OCI-LY1 (cell line): ENCODE results near the gene S100A16.

Experiments used
- H2AFZ ChIP-seq: fragments of 200-600 bp; sonication (generic), shearing (Covaris generic); 2 replicates; pipeline ENCODE4 v1.6.0; 2014; ENCODE audit warnings: antibody characterized with exemption, mild to moderate bottlenecking, low read length
- H3F3A ChIP-seq: fragments of 200-600 bp; sonication (generic), shearing (Covaris generic); 2 replicates; pipeline ENCODE4 v1.6.0; 2014; ENCODE audit warnings: mild to moderate bottlenecking, antibody characterized with exemption, low read length, moderate library complexity; ENCODE audit not compliant: insufficient read depth
- H3K27ac ChIP-seq: fragments of 200-600 bp; sonication (generic); 2 replicates; pipeline ENCODE4 v1.5.1; 2014; ENCODE audit warnings: low read length, mixed run types, mild to moderate bottlenecking, low read depth; ENCODE audit not compliant: poor library complexity, severe bottlenecking
- H3K27me3 ChIP-seq: fragments of 200-600 bp; sonication (generic); 2 replicates; pipeline ENCODE4 v1.6.0; 2014; ENCODE audit warnings: antibody characterized with exemption, mild to moderate bottlenecking, low read length, moderate library complexity; ENCODE audit not compliant: insufficient read depth
- H3K36me3 ChIP-seq: fragments of 200-600 bp; sonication (generic); 2 replicates; pipeline ENCODE4 v1.6.1; 2014; ENCODE audit warnings: mild to moderate bottlenecking, antibody characterized with exemption, low read length, moderate library complexity, mixed read lengths; ENCODE audit not compliant: insufficient read depth
- H3K4me1 ChIP-seq: fragments of 200-600 bp; sonication (generic); 2 replicates; pipeline ENCODE4 v1.5.1; 2014; ENCODE audit warnings: mild to moderate bottlenecking, low read length, moderate library complexity; ENCODE audit not compliant: insufficient read depth, severe bottlenecking
- H3K4me2 ChIP-seq: fragments of 200-600 bp; sonication (generic), shearing (Covaris generic); 2 replicates; pipeline ENCODE4 v1.6.1; 2014; ENCODE audit warnings: low read length
- H3K4me3 ChIP-seq: fragments of 200-600 bp; sonication (generic); 2 replicates; pipeline ENCODE4 v1.5.1; 2014; ENCODE audit warnings: low read length, low read depth, mild to moderate bottlenecking, mixed read lengths; ENCODE audit not compliant: poor library complexity, severe bottlenecking
- H3K79me2 ChIP-seq: fragments of 200-600 bp; shearing (Covaris generic); 2 replicates; pipeline ENCODE4 v1.6.1; 2016; ENCODE audit warnings: mixed run types, low read length, mixed read lengths; ENCODE audit not compliant: insufficient read depth
- H3K9ac ChIP-seq: fragments of 200-600 bp; sonication (generic), shearing (Covaris generic); 2 replicates; pipeline ENCODE4 v1.6.1; 2014; ENCODE audit warnings: mild to moderate bottlenecking, low read length, mixed read lengths
- H3K9me2 ChIP-seq: fragments of 200-600 bp; sonication (generic), shearing (Covaris generic); 2 replicates; pipeline ENCODE4 v1.6.1; 2014; ENCODE audit warnings: low read depth, mild to moderate bottlenecking, low read length, mixed read lengths
- H3K9me3 ChIP-seq: fragments of 200-600 bp; shearing (Covaris generic); 2 replicates; pipeline ENCODE4 v1.6.1; 2014; ENCODE audit warnings: low read length, mixed read lengths
- H4K20me1 ChIP-seq: fragments of 200-600 bp; sonication (generic), shearing (Covaris generic); 2 replicates; pipeline ENCODE4 v1.6.0; 2016; ENCODE audit warnings: mild to moderate bottlenecking, low read length; ENCODE audit not compliant: insufficient read depth
- EZH2 ChIP-seq: fragments of 200-600 bp; sonication (generic), shearing (Covaris generic); IDR thresholded peaks from 2 replicates; pipeline ENCODE4 v1.8.0; 2017; ENCODE audit warnings: borderline replicate concordance, mixed run types, mild to moderate bottlenecking, antibody characterized with exemption, low read length, moderate library complexity, mixed read lengths
- TF ChIP-seq, protein P1 (sequence below): fragments of 200-600 bp; sonication (generic), shearing (Covaris generic); IDR thresholded peaks from 2 replicates; pipeline ENCODE4 v1.5.1; 2017; ENCODE audit warnings: mild to moderate bottlenecking, antibody characterized with exemption, low read length, moderate library complexity, mixed read lengths

Gene S100A16

DNA sequence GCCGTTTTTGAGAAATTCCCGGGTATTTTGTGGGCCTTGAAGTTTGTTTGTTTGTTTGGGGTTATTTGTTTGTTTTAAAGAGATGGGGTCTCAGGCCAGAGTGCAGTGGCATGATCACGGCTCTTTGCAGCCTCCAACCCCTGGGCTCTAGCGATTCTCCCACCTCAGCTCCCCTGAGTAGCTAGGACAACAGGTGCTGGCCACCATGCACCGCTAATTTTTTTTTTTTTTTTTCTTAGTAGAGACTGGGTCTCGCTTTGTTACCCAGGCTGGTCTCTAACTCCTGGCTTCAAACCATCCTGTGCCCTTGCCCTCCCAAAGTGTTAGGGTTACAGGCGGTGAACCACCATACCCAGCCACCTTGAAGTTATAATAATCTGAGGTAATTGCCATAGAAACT is 22.9 kb upstream of the S100A16 start:
- Histone ChIP-seq H3K9me3 (no peaks in the 10 kb centered on the region), H3K27me3 (no peaks in the 10 kb centered on the region), H3K9me2 (no peaks in the 10 kb centered on the region), H3K4me1 (peaks cover 17% of the 10 kb centered on the region), H4K20me1 (no peaks in the 10 kb centered on the region), H2AFZ (no peak overlapping the region), H3K79me2 (peaks cover 6% of the 10 kb centered on the region; the same call in 1 of the 2 replicates), H3K27ac (peak overlapping the region; percentile 99), H3F3A (no peaks in the 10 kb centered on the region), H3K36me3 (peaks cover 54% of the 10 kb centered on the region), H3K4me3 (peak overlapping the region; percentile 81), H3K9ac (peak overlapping the region; percentile 96; the same call in 1 of the 2 replicates), H3K4me2 (peak overlapping the region; percentile 65)
- TF ChIP-seq, protein P1, sequence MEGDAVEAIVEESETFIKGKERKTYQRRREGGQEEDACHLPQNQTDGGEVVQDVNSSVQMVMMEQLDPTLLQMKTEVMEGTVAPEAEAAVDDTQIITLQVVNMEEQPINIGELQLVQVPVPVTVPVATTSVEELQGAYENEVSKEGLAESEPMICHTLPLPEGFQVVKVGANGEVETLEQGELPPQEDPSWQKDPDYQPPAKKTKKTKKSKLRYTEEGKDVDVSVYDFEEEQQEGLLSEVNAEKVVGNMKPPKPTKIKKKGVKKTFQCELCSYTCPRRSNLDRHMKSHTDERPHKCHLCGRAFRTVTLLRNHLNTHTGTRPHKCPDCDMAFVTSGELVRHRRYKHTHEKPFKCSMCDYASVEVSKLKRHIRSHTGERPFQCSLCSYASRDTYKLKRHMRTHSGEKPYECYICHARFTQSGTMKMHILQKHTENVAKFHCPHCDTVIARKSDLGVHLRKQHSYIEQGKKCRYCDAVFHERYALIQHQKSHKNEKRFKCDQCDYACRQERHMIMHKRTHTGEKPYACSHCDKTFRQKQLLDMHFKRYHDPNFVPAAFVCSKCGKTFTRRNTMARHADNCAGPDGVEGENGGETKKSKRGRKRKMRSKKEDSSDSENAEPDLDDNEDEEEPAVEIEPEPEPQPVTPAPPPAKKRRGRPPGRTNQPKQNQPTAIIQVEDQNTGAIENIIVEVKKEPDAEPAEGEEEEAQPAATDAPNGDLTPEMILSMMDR = no peak
- no peak for TF ChIP-seq EZH2

DNA sequence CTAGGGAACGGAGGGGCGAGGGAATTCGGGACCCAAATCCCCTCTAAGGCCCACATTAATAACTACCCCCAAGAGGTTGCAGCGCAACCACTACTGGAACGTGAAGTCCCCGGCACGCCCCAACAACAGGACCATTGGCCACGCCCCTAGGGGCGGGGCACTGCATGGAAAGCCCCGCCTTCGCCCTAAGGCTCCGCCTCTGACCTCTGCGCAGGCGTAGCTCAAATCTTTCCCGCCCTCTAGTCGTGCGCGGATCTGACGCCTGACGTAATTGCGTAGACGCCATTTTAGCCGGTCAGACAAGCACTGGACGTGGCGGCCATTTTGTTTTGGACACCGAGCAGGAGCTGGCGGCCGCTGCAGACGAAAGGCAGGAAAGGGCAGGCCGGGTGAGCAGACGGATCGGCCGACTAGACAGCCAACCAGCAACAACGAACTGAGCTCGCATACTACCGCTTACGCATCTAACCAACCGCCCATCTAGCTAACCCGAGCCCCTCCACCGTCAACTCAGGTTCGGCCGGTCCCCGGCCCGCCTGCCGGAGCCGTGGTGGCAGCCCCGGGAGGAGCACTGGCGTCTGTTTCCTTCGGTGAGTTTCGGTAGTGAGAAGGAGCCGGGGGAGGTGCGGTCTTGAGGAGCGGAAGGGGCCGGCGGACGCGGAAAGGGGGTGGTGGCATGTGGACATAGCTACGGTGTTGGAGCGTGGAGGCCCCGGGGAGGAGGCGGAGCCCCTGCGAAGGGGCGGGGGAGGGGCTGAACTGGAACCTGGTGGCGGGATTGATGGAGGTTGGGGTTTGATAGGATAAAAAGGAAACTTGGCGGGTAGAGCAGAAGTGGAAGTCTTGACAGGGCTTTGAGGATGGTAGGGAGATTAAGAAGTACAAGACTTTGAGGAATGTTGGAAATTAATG is 21.1 kb upstream of the S100A16 start, which contains the start of gene CHTOP:
Gene CHTOP (plus strand): TSS at position 313 of the 912 bp plus-strand sequence. CDS start 2,523 bp downstream, outside the sequence.
- TF ChIP-seq EZH2 = no peak
- TF ChIP-seq, protein P1 = no peak
- H3K27me3 ChIP-seq = no peaks in the 10 kb centered on the region
- H4K20me1 ChIP-seq = no peaks in the 10 kb centered on the region
- peaks cover 6% of the 10 kb centered on the region; the same call in 1 of the 2 replicates for H3K79me2 ChIP-seq
- peak within 1 kb of the TSS; percentile 65 for H3K4me2 ChIP-seq
- no peaks in the 10 kb centered on the region for H3K9me3 ChIP-seq
- H3K9ac ChIP-seq = peak within 1 kb of the TSS; percentile 96
- H3K4me1 ChIP-seq = peaks cover 17% of the 10 kb centered on the region
- H3F3A ChIP-seq = no peaks in the 10 kb centered on the region
- H3K4me3 ChIP-seq = peak within 1 kb of the TSS; percentile 81
- H3K27ac ChIP-seq = peak within 1 kb of the TSS; percentile 99
- no peak within 1 kb of the TSS for H2AFZ ChIP-seq
- no peaks in the 10 kb centered on the region for H3K9me2 ChIP-seq
- H3K36me3 ChIP-seq = peaks cover 36% of the 10 kb centered on the region

DNA sequence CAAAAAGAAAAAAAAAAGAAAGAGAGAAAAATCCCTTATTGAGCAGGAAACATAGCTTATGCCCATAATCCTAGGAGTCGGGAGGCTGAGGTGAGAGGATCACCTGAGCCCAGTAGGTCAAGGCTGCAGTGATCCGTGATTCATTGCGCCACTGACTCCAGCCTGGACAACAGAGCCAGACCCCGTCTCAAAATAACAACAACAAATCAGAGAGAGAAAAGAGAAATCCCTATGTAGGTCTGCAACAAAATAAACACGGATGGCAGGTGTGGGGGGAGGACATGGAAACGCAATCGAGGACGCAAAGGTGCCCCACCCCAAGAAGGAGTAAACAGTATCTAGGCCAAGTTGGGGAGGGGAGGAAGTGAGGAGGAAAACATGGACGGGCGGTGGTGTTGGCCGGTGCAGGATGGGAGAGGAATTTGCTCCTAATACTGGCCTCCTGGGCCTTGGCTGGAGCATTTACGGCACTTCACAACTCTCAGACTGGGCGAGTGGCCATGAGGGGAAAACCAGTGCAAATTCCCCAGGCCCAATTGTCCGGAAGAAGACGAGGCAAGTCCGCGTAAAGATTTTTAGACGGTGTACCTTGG is 20.3 kb upstream of the S100A16 start:
- Histone ChIP-seq H3K27ac (peak overlapping the region; percentile 8), H2AFZ (no peak overlapping the region), H4K20me1 (no peaks in the 10 kb centered on the region), H3K4me1 (peaks cover 17% of the 10 kb centered on the region), H3K27me3 (no peaks in the 10 kb centered on the region), H3K9ac (peak overlapping the region; percentile 34; the same call in 1 of the 2 replicates), H3K9me2 (no peaks in the 10 kb centered on the region), H3K36me3 (peaks cover 28% of the 10 kb centered on the region), H3K79me2 (peaks cover 6% of the 10 kb centered on the region; the same call in 1 of the 2 replicates), H3K4me2 (peak overlapping the region; percentile 56), H3F3A (no peaks in the 10 kb centered on the region), H3K9me3 (no peaks in the 10 kb centered on the region), H3K4me3 (peak overlapping the region; percentile 81)
- TF ChIP-seq, protein P1 = no peak
- TF ChIP-seq EZH2 = no peak
